GM12864 (cell line): ENCODE measurements around the gene USP44.
"Not testable (repeated sequence)": the region's sequence is repeated elsewhere in the genome, so short reads cannot be mapped to it uniquely, and the experiment has no call there.

Source experiments
- DNase-seq: peaks from one replicate; pipeline ENCODE4 v3.0.0-alpha.2; 2011; ENCODE audit warnings: low read depth
- H3K4me3 ChIP-seq: 2 replicates; pipeline ENCODE4 v1.5.1; 2011; ENCODE audit warnings: mild to moderate bottlenecking, low read depth, low read length, control low read depth
- TF ChIP-seq, protein P1 (sequence below): IDR thresholded peaks from 2 replicates; pipeline ENCODE4 v1.5.1; 2011; ENCODE audit warnings: low read depth, mild to moderate bottlenecking, moderate library complexity, low read length, control low read depth, inconsistent platforms; ENCODE audit errors: missing control alignments

Gene USP44

GRCh38 chr12:95583933-95584332, 32.7 kb upstream of the USP44 start:
- no peak for DNase-seq
- no peak overlapping the region for H3K4me3 ChIP-seq
- TF ChIP-seq, protein P1, sequence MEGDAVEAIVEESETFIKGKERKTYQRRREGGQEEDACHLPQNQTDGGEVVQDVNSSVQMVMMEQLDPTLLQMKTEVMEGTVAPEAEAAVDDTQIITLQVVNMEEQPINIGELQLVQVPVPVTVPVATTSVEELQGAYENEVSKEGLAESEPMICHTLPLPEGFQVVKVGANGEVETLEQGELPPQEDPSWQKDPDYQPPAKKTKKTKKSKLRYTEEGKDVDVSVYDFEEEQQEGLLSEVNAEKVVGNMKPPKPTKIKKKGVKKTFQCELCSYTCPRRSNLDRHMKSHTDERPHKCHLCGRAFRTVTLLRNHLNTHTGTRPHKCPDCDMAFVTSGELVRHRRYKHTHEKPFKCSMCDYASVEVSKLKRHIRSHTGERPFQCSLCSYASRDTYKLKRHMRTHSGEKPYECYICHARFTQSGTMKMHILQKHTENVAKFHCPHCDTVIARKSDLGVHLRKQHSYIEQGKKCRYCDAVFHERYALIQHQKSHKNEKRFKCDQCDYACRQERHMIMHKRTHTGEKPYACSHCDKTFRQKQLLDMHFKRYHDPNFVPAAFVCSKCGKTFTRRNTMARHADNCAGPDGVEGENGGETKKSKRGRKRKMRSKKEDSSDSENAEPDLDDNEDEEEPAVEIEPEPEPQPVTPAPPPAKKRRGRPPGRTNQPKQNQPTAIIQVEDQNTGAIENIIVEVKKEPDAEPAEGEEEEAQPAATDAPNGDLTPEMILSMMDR = no peak

- no peak for DNase-seq
- TF ChIP-seq, protein P1 = no peak
- H3K4me3 ChIP-seq = no peak overlapping the region
Observed at GRCh38 chr12:95582230-95583058, 31.2 kb upstream of the USP44 start.

- no peak overlapping the region for H3K4me3 ChIP-seq
- DNase-seq = no peak
- TF ChIP-seq, protein P1 = no peak
Observed at GRCh38 chr12:95577820-95578219, 26.5 kb upstream of the USP44 start.

DNA sequence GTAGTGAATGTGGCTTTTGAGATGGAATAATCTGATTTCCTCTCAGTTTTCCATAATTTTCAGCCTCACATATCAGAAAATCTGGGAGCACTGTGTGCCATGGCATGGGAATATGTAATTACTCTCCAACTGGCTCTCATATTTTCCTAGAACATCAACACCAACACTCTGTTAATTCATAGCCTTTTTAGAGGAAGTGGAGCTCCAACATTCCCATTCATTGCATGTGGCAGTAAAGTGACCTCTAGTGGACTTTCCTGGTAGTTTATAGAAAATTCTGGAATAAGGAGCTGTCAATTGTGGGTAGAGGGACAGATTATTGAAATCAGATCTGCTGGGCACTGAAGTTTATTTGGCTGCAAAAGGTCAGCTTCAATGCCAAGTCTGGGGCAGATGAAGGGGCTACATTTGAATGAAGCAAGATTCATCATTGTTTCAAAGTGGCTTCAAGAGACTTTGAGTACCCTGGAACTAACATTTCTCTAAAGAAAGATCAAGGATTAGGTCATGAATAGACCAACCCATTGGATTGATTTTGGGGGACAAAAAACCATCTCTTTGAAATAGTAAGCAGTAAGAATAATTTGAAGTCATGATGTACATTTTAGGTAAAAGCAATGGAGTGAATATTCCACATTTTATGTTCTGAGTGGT, 23.6 kb upstream of the USP44 start:
- DNase-seq = no peak
- TF ChIP-seq, protein P1 = peak; percentile 44
- no peak overlapping the region for H3K4me3 ChIP-seq

DNA sequence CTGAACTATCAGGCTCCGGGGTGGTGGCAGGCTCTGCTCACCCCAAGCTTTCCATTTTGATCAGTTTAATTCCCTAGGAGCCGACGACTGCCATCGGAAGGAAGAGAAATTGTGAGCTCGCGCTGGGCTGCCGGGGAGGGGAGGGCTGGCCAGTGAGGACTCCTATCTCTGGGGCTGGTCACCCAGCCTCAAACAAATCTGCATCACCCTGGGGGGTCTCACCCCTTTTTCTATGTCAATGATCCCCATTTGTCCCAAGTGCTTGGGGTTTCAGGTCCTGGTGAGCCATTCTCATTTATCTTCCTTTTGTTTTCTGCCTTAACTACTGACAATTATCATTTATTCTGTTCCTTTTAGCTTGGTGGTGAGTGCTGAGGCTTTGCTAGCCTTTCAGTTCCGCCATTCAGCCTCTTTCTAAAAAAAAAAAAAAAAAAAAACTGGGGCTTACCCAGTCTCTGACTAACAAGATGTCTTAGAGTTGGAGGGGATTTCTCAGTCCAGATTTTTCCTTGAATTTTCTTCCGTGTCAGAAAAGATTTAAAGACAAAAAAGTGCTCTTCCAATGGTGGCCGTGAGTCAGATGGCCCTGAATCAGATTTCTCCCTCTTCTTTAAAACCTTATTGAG, 22.8 kb upstream of the USP44 start:
- peak; percentile 8 for DNase-seq
- H3K4me3 ChIP-seq = peak overlapping the region; percentile 34

DNA sequence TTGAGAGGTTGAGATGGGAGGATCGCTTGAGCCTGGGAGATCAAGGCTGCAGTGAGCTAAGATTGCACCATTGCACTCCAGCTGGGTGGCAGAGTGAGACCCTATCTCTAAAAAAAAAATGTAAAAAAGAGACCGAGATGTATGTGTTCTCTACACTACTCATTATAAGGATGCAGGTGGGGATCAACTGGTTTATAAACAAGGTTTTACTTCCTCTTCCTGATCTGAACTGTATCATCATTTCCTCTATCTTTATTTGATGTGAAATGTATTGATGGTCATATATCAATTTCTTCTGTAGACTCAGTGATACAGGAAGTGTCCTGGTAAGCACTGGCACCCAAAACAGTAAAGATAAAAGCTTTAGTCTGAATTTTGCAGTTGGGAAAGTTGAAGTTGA, 20.1 kb upstream of the USP44 start:
- DNase-seq = no peak
- TF ChIP-seq, protein P1 = no peak
- no peak overlapping the region for H3K4me3 ChIP-seq

More for the DNA sequence above, 22.8 kb upstream of the USP44 start:
- TF ChIP-seq, protein P1 = no peak

- H3K4me3 ChIP-seq, DNase-seq: not testable (repeated sequence)
Observed at GRCh38 chr12:95568045-95568444, 16.8 kb upstream of the USP44 start.
